NCI-H2196 (cell line): ENCODE results near the gene ANKS1B.
"Not testable (repeated sequence)": the region's sequence is repeated elsewhere in the genome, so short reads cannot be mapped to it uniquely, and the experiment has no call there.

Source experiments
- DNase-seq: peaks from one replicate; lab custom pipeline; 2025; ENCODE audit not compliant: unreplicated experiment; lab: John Stamatoyannopoulos, UW

ANKS1B gene

DNA sequence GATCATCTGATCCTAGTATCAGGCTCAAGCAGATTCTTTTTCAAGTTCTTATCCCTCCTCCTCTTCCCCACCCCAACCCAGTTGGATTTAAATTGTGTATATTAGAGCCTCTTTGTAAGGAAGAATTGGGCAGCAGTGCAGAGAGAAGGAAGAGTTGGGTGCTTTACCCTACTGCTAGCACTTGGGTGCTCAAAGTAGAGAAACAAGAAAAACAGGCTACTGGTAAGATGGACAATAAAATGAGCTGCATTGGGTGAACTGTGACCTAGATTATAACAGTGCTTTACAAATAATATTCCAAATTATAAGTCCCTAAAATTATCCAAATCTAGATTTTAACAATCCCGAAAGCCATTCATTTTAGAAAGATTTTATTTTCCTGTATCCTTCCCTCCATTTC, 700.6 kb downstream of the ANKS1B start:
- no peak for DNase-seq

DNA sequence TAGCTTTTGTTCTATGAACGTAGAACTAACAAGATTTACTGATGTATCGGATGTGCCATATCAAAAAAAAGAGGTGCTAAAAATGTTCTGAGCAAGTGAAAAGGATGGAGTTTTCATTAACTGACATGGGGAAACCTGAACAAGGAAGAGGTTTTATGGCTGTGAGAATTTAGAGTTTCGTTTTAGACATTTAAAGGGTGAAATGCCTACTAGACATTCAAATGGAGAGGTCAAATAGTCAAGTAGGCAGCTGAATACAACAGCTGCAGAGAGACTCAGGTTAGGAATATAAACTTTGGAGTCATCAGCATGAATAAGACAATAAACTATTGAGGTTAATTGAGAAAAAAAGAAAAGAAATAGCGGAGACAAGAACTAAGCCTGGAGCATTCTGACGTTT, 702.1 kb downstream of the ANKS1B start:
- DNase-seq: peak; percentile 16

DNA sequence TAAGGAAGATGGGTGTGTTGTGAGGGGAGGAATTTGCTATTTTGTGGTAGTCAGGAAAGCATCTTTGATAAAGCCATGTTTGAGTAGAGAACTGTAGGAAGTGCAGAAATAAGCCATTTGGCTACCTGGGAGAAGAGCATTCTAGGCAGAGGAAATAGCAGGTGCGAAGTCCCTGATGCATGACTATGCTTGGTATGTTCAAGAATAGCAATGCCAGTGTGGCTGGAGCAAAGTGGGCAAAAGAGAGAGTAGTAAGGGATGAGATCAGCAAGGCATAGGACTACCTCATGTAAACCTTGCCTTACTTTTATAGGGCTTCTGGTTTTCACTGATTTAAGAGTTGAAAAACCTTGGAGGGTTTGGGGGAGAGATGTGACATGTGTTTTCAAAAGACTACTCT, 702.6 kb downstream of the ANKS1B start:
- DNase-seq: no peak

DNA sequence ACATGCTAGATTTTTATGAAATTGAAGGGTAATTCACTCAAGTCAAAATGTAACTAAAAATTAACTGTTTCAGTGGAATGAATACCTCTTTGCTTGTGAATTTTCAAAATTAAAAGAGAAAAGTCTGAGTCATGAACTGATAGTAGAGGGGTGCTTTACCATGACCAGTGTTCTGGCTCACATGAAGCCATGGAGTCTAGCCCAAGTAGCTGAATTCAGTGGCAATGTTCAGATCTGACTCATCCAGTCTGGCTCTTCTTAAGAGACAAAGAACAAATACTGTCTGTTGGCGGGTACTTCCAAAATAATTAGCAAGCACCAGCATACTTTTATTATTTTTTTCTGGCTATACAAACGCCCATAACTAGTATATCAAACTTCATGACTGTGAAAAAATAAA, 703.5 kb downstream of the ANKS1B start:
- no peak for DNase-seq

DNA sequence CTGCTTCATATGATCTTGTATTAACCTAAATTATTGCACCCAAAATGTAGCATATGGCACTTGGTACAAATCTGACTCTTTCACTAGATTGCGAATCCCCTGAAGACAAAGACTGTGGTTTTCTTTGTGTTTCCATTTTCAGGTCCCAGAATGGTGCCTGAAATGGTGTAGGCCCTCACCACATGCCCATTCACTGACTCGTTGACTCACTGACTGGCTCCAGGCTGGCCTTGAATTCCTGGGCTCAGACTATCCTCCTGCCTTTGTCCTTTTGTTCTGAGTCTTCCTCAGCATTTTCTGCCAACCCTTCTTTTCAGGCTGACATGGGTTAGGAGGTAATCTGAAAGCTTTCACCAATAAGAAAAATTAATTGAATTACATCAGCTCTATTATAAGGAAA, 705.8 kb downstream of the ANKS1B start:
- DNase-seq: no peak

DNA sequence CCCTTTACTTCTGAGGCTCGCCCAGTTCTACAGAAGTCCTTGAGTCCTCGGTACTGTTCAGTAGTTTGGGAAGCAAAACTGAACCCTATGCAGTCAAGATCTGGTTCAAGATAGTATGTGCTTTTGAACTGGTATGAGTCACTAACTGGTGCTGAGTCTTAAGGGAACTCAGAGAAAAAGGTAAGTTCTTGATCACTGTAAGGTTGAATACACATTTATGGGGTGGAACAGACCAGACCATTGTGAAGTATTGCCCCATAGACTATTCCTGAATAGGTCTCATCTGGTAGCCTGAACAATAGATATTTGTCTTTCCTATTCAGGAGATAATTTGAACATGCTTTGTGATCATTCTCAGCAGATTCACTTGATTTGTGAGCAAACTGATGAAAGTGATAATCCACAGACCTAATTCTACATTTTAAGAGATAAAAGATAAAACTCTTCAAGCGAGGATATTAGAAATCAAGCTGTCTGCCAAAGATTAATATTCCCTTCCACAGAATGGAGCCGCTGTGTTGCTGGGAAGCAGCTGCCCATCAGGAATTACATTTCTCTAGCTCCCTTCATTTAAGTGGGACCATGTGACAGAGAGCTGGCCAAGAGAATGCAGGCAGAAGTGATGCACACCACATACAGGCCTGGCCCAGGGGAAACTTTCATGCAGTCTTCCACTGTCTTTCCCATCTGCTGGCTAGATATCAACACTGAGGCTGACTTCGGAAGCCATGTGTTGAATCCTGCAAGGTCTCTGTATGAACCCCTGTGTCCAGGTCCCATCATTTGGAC, 707.0 kb downstream of the ANKS1B start:
- DNase-seq: no peak

DNA sequence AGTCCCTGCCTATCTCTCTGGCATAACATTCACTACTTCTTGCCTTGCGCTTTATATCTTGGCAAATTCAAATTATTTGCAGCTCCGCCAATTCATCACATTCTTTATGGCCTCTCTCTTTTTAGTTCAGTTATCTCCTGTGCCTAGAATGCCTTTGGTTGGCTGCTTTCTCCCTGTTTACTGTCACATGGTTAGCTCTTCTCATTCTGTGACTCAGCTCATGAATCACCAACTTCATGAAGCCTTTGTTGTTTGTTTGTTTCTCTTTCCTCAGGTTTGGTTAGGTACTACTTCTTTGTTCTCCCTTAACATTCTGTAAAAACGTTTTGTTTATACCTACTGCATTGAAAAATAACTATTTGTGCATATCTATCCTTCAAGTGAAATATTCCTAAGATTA, 713.7 kb downstream of the ANKS1B start:
- no peak for DNase-seq

DNA sequence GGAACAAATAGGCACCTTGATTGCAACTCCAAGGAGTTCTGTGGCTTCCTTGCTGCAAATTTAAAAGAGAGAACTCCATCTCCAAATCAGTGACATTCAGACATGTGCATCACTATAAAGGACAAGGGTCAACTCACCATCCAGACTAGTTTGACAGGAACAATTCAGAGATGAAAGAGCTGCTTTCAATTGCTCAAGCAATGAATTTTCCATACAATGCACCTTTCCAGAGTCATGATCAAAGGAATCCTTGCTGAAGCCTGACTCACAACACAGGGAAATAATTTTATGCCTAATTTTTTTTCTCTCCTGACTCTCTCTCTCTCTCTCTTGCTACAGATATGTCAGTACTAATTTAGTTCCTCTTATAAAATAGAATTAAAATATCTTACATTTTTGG, 717.7 kb downstream of the ANKS1B start:
- no peak for DNase-seq

DNA sequence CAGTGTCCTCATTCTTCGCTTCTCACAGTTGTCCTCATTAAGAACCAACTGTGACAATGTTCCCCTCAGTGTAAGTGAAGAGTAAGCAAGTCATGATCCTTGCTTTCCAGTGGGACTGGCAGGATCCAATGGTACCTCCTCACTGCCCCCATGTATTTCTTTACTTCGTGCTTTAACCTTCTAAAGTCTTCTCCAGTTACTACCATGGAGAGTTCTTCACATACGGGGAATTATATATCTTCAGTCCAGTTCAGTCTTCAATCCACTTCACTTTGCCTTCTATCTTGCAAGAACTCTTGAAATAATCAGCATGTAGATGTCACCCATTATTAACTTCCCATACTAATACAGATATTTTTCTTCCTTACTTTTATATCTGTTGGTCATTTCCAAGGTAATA, 719.1 kb downstream of the ANKS1B start:
- DNase-seq: no peak

DNA sequence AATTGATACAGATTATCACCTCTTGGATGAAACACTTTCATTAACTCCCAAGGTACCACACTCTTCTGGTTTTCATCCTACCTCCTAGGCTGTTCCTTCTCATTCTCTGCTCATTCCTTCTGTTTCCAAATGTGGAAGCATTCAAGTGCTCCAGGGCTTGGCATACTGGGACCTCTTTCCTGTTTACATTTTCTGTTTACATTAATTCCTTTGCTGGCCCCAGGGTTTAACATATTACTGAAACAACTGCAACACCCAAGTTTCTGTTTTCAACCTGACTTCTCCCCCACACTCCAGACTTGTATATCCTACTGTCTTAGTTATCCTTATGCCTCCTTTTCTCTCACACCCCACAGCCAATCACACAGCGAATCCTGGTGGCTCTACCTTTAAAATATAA, 723.5 kb downstream of the ANKS1B start:
- no peak for DNase-seq

DNA sequence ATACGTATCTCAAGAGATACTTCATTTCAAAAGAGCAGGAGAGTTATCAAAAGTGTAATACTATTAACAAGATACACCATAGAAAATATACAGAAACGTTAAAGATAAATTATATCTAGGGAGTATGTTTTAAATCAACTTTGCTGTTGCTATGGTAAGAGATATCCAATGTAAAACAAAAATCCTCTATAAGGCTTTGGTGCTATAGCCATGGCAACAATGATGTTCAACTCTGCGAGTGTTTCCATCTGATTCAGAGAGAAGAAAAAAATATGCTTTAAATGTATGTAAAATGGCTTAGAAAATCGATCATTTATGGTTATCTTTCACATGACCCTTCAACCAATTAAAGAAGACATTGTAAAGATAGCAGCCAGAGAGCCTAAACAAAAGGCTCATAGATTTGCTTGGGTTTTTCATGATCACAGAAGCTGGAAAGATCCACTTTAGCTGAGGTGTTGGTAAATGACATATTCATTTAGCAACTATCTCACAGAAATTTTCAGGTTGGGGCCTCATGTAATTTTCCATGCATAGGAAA, 724.2 kb downstream of the ANKS1B start:
- no peak for DNase-seq

DNA sequence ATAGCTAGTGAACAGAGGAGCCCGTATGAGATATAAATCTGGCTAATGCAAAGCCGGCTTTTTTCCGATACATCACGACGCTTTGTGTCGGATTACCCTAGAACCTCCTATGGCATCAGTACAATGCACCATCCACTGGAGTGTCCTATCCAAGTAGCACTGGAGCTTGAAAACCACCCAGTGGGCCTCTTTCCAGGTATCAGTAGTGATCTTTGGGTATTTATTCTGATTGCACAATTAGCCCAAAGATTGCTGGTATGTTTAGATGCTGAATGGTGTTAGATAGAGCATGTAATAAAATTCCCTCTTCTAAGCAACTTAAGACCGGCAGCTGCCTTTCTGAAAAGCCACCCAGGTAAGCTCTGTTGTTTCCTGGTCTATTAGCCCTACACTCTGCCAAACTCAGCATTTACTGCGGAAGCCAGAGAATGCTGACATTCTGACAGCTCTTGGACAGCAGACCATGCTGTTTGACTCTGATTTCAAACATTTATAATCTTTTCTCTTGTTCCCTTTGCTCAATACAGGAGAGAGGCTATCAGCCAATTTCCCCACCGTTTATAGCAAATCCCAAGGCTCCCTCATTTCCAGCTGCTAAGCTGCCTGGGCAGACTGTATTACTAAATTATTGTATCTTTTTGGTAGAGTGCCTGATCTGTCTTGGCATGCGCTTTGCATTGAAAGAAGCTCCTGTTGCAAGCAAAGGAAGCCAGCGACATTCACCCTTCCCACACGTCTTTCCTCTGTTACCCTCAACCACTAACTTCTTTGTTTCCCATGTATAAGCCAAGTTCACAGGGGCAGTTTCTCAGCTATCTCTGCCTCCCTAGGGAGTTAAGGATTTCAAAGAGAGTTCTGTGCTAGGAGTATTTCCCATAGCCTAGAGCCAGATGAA, 725.4 kb downstream of the ANKS1B start:
- DNase-seq: peak; percentile 21

DNA sequence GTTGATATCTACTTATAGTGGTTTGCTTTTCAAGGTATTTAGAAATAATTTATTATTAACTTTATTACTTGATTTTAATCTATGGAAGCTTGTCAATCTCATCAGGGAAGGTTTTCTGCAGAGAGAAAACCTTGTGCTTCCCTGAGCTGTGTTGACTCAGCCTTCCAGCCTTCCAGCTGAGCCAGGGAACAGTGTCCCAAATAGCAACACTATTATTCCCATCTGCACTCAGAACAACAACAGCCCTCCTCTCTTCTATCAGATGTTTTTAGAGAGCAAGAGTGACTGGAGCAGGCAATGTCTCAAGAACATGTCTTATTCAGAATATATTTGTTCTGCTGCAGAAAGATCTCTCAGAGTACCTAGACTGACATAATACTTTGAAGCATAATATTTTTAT, 727.1 kb downstream of the ANKS1B start:
- DNase-seq: no peak

DNA sequence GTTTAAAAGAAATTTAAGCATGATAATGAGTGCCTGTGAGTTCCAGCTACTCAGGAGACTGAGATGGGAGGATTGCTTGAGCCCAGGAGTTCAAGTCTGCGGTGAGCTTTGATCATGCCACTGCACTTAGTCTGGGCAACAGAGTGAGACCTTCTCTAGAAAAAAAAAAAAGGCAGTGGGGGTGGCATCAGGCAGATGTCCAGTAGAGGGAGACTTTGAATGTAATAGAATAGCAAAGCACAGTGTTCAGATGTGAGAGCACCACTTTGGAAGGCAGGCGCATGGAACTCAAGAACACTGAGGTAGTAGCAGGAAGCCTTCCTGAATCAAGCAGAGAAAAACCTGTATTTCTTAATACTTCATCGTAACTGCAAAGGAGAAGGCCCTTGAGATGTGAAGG, 731.7 kb downstream of the ANKS1B start:
- peak; percentile 19 for DNase-seq

DNA sequence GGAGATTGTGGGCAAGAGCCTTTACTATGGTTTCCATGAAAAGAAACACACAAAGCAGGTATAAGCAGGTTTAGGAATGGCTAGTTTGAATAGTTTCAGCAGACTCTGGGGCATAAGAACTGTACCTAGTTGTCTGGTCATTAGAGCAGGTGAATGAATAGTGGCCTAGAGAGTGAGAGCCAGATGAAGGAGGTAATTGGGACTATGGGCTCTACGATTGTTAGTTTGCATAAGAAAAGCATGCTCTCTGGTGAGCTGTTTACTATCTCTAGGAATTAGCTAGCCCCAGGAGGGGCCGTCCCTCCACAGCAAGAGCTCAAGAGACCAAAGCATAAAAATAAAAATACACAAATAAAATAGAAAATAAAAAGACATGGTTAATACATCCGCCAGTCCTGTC, 734.6 kb downstream of the ANKS1B start:
- no peak for DNase-seq

DNA sequence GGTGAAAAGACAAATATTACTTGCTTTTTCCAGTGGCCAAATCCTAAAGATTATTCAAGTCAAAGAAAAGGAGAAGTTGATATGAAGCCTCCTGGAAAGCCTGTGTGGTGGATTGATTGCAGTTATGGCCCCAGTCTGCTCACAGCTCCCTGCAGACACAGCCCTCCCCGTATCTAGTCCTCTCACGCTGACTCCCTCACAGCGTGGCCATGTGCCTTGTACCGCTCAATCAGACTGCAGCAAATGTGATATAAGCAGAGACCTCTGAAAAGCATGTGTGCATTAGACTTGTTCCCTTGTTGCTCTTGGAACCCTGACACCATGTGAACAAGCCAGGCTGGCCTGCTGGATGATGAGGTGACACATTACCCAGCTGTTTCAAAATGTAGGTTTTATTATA, 735.2 kb downstream of the ANKS1B start:
- no peak for DNase-seq

DNA sequence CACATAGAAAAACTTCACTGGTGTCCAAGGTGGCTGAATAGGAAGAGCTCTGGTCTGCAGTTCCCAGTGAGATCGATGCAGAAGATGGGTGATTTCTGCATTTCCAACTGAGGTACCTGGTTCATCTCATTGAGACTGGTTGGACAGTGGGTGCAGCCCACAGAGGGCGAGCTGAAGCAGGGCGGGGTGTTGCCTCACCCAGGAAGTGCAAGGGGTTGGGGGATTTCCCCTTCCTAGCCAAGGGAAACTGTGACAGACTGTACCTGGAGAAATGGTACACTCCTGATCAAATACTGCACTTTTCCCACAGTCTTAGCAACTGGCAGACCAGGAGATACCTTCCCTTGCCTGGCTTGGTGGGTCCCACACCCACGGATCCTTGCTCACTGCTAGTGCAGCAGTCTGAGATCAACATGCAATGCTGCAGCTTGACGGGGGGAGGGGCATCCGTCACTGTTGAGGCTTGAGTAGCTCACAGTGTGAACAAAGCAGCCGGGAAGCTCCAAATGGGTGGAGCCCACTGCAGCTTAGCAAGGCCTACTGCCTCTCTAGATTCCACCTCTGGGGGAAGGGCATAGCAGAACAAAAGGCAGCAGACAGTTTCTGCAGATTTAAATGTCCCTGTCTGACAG, 746.7 kb downstream of the ANKS1B start:
- DNase-seq: not testable (repeated sequence)

DNA sequence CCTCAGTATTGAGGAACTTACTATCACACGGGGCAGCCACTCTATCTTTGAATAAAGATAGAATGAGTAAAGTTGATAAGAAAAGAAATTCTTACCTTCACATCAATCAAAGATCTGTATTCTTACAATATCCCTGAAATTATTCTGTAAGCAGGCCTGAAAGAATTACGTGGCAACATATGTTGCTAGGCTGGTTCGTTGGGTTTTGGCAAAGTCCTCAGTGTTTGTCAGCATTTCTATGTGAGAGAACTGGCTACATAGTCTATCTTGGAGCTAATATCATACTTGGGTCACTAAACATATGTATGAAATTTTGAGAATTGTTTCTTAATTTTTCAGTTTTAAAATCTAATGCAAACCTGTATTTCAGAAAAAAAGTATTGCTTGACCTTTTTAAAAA, 749.4 kb downstream of the ANKS1B start:
- no peak for DNase-seq

DNA sequence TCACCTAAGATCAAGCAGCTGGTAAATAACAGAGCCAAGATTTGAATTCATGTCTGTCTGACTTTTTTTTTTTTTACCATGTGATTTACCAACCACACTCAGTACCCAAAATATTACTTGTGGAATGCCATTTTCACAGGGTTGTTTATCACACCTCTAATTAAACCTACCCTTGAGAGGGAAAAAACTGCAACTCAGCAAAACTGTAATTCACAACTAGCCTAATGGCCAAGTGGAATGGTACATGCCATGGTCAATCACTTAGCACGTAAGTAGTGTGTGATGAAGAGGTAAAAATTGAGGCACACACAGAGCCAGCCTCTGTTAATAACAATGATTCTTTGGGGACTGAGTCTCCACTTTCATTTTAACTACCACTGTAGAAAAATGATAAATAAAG, 750.0 kb downstream of the ANKS1B start:
- DNase-seq: no peak

DNA sequence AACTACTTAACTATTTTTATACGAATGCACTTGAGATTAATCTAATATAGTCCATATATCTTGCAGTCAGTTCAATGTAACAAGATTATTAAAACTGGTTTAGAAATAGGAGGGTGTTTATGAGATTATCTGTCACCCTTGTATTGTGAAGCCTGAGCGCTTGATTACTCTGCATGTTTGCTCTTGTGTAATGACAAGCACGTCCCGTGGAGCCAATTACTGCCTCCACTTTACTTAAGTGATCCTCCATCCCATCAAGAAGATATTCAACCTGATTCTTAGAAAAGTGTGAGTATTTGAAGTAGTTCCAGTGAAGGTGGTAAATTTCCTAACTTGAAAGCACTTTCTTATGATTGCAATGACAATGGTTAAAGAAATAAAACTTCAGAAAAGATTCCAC, 752.4 kb downstream of the ANKS1B start:
- DNase-seq: no peak

DNA sequence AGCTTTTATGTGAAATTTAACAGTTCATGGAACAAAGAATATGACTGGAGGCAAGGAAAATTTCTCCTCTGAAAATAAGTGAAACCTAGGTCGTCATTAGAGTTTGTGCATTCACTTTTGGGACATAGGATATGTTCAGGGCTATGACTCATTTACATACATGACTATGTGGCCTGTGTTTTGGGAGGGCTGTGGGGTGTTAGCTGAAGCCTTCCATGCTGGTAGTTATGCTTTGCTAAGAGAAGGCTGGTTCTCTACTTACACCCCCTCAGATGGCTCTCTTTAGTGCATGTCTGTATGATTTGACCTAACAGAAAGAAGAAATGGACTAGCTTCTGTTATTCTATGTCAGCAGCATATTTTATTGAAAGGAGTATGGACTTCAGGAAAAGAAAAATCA, 753.7 kb downstream of the ANKS1B start:
- DNase-seq: no peak

DNA sequence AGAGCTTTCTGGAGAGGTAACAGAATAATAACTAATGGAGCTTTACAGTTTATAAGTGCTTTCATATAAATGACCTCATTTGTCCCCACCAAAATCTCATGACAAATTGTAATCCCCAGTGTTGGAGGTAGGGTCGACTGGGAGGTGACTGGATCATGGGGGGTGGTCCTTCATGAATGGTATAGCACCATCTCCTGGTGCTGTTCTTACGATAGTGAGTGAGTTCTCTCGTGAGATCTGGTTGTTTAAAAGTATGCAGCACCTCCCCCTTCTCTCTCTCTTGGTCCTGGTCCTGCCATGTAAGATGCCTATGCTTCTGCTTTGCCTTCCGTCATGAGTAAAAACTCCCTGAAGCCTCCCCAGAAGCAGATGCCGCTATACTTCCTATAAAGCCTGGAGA, 760.5 kb downstream of the ANKS1B start:
- DNase-seq: no peak
